DMS53 treated with DMSO at 0.1 percent for 48 hours (cell line): ENCODE data around the gene BTBD10.
A peak's percentile ranks its signal among the peaks of the same experiment; 100 is the strongest.

Source experiments
- DNase-seq: peaks from one replicate; lab custom pipeline; 2025; ENCODE audit not compliant: unreplicated experiment; lab: John Stamatoyannopoulos, UW

The BTBD10 gene

DNA sequence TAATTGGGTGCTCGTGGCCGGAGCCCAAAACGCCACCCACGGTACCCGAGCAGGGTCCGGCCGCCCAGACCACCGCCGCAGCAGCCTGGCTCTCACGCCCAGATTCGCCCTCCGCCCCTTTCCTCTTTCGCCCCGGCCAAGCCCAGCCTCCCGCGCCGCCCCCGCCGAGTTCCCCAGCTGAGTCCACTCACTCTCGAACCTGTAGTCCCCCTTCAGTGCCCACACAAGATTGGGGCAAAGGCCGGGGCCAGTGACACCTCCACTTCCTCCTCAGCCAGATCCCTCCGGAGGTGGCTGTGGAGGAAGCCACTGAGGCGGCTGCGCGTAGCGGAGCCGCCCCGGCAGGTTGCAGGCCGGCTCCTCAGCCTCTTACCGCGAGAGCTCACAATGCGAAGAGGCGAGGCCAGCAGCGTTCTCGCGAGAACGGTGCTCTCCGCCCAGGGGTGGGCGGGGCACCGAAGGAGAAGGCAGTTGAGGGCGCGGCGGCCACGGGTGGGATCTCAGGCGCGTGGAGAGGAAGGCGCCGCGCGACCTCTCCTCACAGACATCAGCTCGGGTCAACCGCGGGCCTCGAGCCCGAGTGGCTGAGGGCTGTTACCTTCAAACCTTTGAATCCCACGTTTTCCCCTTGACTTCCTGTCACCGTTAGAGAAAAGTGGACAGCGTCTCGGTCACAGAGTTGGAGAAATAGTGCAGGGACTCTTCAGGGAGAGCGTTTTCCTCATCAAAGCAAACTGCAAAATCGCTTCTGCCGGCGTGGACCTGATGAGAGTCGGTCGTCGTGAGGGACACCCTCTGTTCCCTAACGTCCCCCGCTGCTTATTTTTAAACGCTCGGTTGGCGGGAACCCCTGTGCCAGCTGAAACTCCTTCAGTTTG, at the start of gene BTBD10:
TSS of gene BTBD10 (minus strand) at position 322 of the 878 bp plus-strand sequence. CDS start 18,098 bp downstream, outside the sequence.
- DNase-seq, result peak; percentile 91

- no peak for DNase-seq
These were observed 40.4 kb upstream of the BTBD10 start for GRCh38 chr11:13503393-13503792.

DNA sequence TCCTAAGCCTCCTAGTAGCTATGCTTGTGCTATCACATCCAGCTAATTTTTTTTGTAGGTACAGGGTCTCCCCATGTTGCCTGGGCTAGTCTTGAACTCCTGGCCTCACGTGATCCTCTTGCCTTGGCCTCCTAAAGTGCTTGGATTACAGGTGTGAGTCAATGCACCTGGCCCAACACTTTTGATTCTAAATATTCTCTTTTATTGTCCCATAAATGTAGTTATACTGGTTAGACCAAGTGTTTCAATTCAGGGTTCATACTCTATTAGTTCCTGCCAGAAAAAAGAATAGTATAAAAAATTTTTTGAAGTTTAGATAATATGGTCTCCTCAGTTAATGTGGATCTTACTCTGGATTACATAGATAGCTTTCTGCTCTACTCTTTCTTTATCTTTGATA, 39.5 kb upstream of the BTBD10 start:
- no peak for DNase-seq

GRCh38 chr11:13495929-13496328, 32.9 kb upstream of the BTBD10 start, which contains the start of gene PTH:
Gene PTH (minus strand): TSS chr11:13495997. CDS start chr11:13492855, 3,142 bp downstream.
- no peak for DNase-seq

DNA sequence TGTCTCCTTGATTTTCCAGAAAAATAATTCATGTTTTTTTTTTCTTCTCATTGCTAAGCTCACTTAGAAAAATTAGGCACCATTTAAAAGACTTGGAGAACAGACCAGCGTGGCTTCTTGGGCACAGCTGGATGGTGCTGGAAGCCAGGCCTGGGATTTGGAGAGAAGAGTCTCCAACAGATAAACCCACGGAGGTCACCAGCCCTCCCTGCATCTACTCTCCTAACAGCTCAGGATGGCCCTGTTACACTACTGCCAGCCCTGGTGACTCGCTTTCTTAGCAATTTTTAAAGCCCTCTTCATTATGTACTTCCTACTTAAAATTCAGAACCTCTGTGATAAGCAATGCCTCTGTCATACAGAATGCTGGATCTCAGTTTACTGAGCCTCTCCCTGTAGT, 31.0 kb upstream of the BTBD10 start:
- no peak for DNase-seq

DNA sequence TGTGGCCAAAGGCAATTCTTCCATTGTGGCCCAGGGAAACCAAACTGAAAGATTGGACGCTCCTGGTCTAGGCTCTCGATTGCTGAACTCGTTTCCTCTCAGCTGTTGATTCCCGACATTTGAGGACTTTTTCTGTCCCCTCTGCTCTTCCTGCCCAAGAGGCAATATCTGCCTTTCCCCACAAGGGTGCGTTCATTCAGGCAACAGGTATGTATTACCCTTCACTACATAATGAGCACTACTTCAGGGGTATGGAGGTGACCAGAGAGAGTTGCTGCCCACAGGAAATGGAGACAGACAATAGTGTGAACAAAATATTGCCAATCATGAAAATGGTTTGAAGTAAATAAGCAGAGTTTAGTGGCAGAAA, 24.6 kb upstream of the BTBD10 start:
- DNase-seq, result peak; percentile 81

DNA sequence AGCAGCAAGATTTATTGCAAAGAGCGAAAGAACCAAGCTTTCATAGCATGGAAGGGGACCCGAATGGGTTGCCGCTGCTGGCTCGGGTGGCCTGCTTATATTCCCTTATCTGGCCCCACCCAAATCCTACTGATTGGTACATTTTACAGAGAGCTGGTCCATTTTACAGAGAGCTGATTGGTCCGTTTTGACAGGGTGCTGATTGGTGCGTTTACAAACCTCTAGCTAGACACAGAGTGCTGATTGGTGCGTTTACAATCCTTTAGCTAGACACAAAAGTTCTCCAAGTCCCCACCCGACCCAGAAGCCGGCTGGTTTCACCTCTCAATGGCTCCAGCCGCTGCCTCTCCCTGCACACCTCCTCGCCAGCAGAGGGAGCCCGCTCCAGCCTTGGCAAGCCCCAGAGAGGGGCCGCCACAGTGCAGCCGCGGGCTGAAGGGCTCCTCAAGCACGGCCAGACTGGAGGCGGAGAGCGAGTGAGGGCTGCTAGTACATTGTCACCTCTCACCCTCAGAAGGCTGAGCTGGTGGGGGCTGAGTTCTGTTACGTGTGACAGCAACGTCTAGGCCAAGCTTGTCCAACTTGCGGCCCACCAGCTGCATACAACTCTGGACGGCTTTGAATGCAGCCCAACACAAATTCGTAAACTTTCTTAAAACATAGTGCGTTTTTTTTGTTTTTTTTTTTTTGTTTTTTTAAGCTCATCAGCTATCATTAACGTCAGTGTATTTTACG, 24.1 kb upstream of the BTBD10 start:
- peak; percentile 69 for DNase-seq

DNA sequence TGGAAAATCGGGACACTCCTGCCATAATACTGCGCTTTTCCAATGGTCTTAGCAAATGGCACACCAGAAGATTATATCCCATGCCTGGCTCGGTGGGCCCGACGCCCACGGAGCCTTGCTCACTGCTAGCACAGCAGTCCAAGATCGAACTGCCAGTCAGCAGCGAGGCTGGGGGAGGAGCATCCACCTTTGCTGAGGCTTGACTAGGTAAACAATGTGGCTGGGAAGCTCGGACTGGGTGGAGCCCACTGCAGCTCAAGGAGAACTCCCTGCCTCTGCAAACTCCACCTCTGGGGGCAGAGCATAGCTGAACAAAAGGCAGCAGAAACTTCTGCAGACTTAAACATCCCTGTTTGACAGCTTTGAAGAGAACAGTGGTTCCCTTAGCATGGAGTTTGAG, 17.2 kb upstream of the BTBD10 start:
- DNase-seq, result peak; percentile 29

DNA sequence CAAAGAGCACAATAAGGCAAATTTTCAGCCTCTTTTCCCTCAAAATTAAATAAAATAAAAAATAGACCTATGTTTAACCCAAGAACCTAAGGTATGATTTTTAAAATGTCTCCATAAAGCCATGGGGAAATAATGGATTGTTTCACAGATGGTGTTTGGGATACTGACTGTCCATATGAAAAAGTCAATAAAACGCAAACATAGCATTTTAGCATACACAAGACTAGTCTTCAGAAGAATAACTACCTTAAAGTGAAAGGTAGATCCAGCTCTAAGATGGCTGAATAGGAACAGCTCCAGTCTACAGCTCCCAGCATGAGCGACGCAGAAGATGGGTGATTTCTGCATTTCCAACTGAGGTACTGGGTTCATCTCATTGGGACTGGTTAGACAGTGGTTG, 16.7 kb upstream of the BTBD10 start:
- no peak for DNase-seq

DNA sequence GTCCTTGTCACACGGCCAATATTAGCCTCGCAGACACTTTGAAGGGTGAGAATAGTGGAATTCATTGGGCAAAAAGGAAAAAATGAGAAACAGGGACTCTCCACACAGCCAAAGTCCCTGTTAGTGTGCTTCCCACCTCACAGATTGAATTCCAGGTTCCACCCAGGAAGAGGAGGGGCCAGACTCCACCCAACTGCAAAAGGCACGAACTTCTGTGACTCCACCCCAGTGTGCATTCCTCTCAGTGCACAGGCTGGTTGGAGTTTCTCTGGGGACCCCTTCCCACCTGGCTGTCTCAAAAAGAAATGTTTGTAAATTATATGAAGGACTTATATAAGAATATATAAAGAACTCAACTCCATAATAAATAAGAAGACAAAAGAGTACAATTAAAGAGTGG, 12.1 kb upstream of the BTBD10 start:
- no peak for DNase-seq

GRCh38 chr11:13473013-13473722, 10.1 kb upstream of the BTBD10 start:
- DNase-seq, result no peak

DNA sequence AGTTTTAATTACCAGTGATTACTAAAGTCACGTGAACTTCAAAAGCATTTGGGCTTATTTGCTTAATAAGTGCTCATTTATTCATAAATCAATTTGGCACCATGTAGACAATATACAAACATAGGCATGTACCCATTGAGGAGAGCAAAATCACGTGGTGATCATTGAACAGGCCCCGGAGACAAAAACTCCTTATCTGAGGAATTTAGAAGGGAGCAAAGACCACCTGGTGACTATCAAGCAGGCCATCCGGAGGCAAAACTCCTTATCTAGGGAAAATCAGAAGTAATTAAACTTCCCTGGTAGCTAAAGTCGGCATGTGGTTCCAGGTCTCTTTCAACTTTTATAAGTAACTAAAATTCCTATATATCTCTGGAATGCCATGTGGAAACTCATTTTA, 5.7 kb upstream of the BTBD10 start:
- no peak for DNase-seq

DNA sequence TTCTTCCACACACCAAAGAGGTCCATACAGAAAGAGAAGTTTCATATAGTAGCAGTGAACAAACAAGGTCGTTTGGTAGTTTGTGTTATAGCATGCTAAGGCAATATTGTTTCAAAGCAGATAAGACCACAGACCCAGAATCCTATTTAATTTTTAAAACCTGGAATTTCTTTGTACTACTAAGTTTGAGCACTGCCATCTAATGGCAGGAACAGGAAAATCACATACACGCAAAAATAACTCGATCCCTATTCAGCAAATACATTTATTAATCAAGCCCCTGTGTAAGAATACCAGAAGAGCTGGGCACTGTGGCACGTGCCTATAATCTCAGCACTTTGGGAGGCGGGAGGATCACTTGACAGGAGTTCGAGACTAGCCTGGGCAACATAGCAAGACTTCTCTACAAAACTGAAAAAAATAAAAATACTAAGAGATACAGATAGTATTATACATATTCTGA, 2.9 kb upstream of the BTBD10 start:
- DNase-seq, result peak; percentile 69

DNA sequence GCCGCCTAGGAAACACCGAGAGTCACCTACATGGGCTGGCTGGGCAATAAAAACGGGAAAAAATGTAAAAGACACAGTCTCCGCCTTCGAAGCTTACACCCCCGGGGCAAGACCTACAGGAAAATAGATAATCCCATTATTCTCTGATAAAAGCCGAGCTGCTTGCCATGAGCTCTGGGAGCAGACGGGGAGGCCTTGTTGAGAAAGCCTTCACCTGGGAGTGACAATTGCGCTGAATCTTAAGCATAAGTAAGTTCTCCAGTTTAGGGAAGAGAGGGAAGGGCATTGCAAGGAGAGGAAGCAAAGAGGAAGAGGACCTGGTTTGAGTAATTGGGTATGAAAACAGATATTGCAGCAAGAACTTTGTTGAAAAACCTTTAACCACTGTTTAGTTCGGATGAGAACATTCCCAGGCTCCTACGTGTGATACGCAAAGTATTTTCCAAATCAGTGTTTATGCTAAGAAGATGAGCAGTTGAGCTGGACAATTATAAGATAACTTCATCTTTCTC, 813 bp upstream of the BTBD10 start:
- DNase-seq, result no peak

- DNase-seq, result peak; percentile 49
These were observed 616 bp downstream of the BTBD10 start for GRCh38 chr11:13462311-13462900.

- DNase-seq, result no peak
These were observed 1.7 kb downstream of the BTBD10 start for GRCh38 chr11:13461291-13461690.

DNA sequence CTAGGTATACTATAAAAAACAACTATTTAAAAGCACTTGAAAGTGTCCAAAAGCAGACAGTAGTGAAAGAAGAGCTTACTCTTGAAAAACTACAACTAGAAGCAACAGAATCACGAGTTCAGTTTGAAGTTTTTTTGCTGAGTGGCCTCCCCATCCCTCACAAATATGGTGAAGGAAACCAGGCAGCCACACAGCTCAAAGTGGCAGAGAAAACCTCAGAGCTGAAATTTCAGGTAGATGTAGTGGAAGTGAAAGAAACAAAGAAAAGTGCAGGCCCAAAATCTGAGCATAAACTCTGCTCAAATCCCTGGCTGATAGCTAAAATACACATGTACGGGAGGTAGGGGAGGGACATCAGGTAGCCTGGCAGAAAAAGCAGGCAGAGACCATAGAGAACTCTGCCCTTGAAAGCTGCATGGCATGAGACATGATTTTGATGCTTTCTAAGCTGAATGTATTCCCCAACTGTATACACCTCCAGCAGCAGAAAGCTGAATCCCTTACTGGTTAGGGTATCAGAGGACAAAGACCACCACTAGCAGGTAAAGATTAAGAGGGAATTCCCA, 12.1 kb downstream of the BTBD10 start:
- no peak for DNase-seq

DNA sequence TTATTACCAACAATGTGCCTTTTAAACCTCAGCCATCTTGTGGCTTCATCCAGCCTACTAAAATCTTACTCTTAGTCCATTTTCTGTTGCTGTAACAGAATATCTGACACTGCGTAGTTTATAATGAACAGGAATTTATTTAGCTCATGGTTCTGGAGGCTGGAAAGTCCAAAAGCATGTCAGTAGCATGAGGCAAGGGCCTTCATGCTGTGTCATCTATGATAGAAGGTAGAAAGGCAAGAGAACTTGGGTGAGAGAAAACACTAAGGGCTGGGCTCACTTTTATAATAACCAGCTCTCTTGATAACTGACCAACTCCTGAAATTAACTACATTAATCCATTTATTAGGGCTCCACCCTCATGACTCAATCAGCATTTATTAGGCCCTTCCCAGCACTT, 13.5 kb downstream of the BTBD10 start:
- no peak for DNase-seq

- DNase-seq, result no peak
These were observed 14.1 kb downstream of the BTBD10 start for GRCh38 chr11:13448876-13449275.

DNA sequence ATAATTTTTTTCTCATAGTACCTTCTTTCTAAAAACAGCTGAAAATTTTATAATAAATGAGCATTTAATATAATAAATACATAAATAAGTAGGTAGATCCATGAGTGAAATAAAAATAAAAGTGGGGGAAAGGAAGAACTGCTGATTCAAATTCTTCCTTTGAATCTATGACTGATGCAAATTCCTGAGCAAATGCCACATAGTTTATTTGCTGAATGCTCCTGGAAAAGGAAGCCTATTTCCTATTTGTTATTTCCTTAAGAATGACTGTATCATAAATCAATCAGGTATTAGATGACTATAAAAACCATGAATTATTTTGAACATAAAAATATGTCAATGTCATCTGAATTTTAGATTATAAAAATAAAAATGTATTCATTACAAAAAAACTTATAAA, 16.6 kb downstream of the BTBD10 start:
- no peak for DNase-seq

GRCh38 chr11:13445588-13445987, 17.4 kb downstream of the BTBD10 start:
- DNase-seq, result no peak
